RWPE2 (cell line): ENCODE data around the gene TLCD1.

Experiments used
- ATAC-seq: fragments of 200-7000 bp; cut with Tn5 transposase; 3 replicates; pipeline ENCODE4 v1.9.1; 2021; ENCODE audit warnings: low read depth
- DNase-seq: peaks from one replicate; pipeline ENCODE4 v3.0.0-alpha.2; 2020; ENCODE audit warnings: low spot score
- H3K27ac ChIP-seq: fragments of 450-650 bp; 2 replicates; pipeline ENCODE4 v1.5.1; 2017; ENCODE audit warnings: mild to moderate bottlenecking; ENCODE audit not compliant: poor library complexity, severe bottlenecking
- H3K27me3 ChIP-seq: fragments of 250-450 bp; sonication (Bioruptor Pico); 2 replicates; pipeline ENCODE4 v1.5.1; 2021; ENCODE audit warnings: mild to moderate bottlenecking, moderate library complexity; ENCODE audit not compliant: insufficient read depth, poor library complexity, severe bottlenecking
- H3K36me3 ChIP-seq: fragments of 250-450 bp; sonication (Bioruptor Pico); 2 replicates; pipeline ENCODE4 v1.5.1; 2020; ENCODE audit warnings: low read depth, mild to moderate bottlenecking, moderate library complexity
- H3K4me1 ChIP-seq: fragments of 250-450 bp; sonication (Bioruptor Pico); 2 replicates; pipeline ENCODE4 v1.5.1; 2021; ENCODE audit warnings: mild to moderate bottlenecking, moderate library complexity; ENCODE audit not compliant: insufficient read depth, poor library complexity, severe bottlenecking
- H3K4me3 ChIP-seq: fragments of 250-450 bp; sonication (Bioruptor Pico); 2 replicates; pipeline ENCODE4 v1.5.1; 2021; ENCODE audit warnings: mild to moderate bottlenecking, moderate library complexity; ENCODE audit not compliant: severe bottlenecking
- H3K9me3 ChIP-seq: fragments of 250-450 bp; sonication (Bioruptor Pico); 2 replicates; pipeline ENCODE4 v1.5.1; 2021; ENCODE audit warnings: mild to moderate bottlenecking, moderate library complexity; ENCODE audit not compliant: severe bottlenecking
- CTCF ChIP-seq: fragments of 450-650 bp; IDR thresholded peaks from one replicate; pipeline ENCODE4 v1.5.1; 2017; ENCODE audit warnings: mild to moderate bottlenecking, moderate library complexity; ENCODE audit not compliant: poor library complexity, severe bottlenecking

The TLCD1 gene, protein sequence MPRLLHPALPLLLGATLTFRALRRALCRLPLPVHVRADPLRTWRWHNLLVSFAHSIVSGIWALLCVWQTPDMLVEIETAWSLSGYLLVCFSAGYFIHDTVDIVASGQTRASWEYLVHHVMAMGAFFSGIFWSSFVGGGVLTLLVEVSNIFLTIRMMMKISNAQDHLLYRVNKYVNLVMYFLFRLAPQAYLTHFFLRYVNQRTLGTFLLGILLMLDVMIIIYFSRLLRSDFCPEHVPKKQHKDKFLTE

DNA sequence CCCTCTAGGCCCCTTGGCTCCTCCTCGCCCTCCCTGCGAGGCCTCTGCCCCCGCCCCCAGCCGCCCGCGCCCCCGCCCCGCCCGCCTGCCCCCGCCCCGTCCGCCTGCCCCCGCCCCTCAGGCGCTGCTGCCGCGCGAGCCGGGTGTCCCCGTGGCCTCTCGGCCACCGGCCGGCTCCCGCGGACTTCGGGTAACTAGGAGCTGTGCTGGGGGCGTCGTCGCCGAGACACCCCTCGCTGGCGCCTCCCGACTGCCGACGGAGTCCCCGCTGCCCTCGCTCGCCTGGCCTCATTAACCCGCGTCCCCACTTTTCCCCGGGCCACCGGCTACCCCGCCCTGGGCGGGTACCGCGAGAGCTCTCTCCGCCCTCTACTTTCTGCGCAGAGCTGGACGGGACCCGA, at the start of gene TLCD1:
Gene TLCD1, minus strand, starts transcription at position 8 of the 401 bp plus-strand sequence. CDS start 136 bp downstream, outside the sequence.
- ATAC-seq (peak; percentile 17), DNase-seq (no peak)
- no peak for TF ChIP-seq CTCF
- H3K4me3 ChIP-seq = peak within 1 kb of the TSS; percentile 47
- no peaks in the 10 kb centered on the region for H3K27me3 ChIP-seq
- peak within 1 kb of the TSS; percentile 92 for H3K27ac ChIP-seq
- H3K9me3 ChIP-seq = no peaks in the 10 kb centered on the region
- peaks cover 39% of the 10 kb centered on the region for H3K36me3 ChIP-seq
- H3K4me1 ChIP-seq = peaks cover 24% of the 10 kb centered on the region

- no peak for TF ChIP-seq CTCF
- H3K36me3 ChIP-seq = peaks cover 16% of the 10 kb centered on the region
- no peaks in the 10 kb centered on the region for H3K27me3 ChIP-seq
- H3K4me3 ChIP-seq = no peak overlapping the region
- no peak for DNase-seq
- H3K4me1 ChIP-seq = peaks cover 26% of the 10 kb centered on the region
- peak overlapping the region; percentile 11 for H3K27ac ChIP-seq
- H3K9me3 ChIP-seq = no peaks in the 10 kb centered on the region
- no peak for ATAC-seq
Measured at GRCh38 chr17:28774206-28774605, 48.2 kb upstream of the TLCD1 start.

GRCh38 chr17:28773736-28774135, 47.7 kb upstream of the TLCD1 start:
- peak overlapping the region; percentile 11 for H3K27ac ChIP-seq
- DNase-seq = no peak
- no peaks in the 10 kb centered on the region for H3K9me3 ChIP-seq
- TF ChIP-seq CTCF = no peak
- H3K27me3 ChIP-seq = no peaks in the 10 kb centered on the region
- ATAC-seq = no peak
- peaks cover 22% of the 10 kb centered on the region for H3K4me1 ChIP-seq
- H3K4me3 ChIP-seq = no peak overlapping the region
- peaks cover 13% of the 10 kb centered on the region for H3K36me3 ChIP-seq

DNA sequence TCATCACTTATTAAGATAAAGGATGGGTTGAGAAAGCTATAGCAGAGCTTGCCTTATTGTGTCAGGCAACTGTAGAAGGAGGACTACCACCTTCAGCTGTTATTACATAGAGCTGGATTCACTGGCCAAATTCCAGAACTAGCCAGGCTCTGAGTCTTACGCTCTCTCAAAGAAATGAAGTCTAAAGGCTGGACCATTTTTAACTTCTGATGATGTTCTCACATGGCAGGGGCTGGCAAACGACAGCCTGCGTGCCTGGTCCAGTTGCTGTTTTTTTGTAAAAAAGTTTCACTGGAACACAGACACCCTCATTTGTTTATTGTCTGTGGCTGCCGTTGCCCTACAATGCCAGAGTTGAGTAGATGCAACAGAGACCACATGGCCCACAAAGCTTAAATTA, 39.0 kb upstream of the TLCD1 start:
- H3K4me1 ChIP-seq = no peaks in the 10 kb centered on the region
- no peak overlapping the region for H3K27ac ChIP-seq
- ATAC-seq (no peak), DNase-seq (no peak)
- no peaks in the 10 kb centered on the region for H3K27me3 ChIP-seq
- TF ChIP-seq CTCF = no peak
- H3K9me3 ChIP-seq = no peaks in the 10 kb centered on the region
- H3K4me3 ChIP-seq = no peak overlapping the region
- peaks cover 53% of the 10 kb centered on the region for H3K36me3 ChIP-seq

DNA sequence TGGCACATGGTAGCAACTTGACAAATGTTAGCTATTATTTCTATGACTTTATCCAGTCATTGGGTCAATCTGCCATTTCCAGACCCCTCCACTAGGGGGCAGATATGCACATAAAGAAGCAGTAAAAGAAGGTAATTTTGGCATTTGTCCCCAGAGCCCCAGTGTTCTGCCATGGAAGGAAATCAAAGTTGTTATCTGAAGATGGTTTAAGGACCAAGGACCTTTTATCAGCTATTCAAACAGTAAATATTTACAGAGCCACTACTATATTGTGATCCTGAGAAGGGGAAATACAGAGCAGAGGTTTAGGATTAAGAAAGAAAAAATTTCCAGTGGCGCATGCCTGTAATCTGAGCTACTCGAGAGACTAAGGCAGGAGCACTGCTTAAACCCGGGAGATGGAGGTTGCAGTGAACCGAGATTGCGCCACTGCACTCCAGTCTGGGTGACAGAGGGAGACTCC, 37.8 kb upstream of the TLCD1 start:
- no peaks in the 10 kb centered on the region for H3K9me3 ChIP-seq
- no peaks in the 10 kb centered on the region for H3K4me1 ChIP-seq
- no peak overlapping the region for H3K27ac ChIP-seq
- H3K36me3 ChIP-seq = peaks cover 60% of the 10 kb centered on the region
- ATAC-seq (peak; percentile 22; the same call in 1 of the 3 replicates), DNase-seq (no peak)
- H3K27me3 ChIP-seq = no peaks in the 10 kb centered on the region
- no peak overlapping the region for H3K4me3 ChIP-seq
- peak; percentile 91 for TF ChIP-seq CTCF
